HepG2 (cell line): Measurements from ENCODE around the gene PIM1. TPM values are rescaled to one million over a fixed set of nuclear protein-coding genes. Genes with fewer than 3 reads are reported as not detected.

Source experiments
- ARNTL ChIP-seq: sonication (generic); formaldehyde crosslinking; IDR thresholded peaks from 2 replicates; pipeline ENCODE4 v1.4.0; 2020; ENCODE audit warnings: mild to moderate bottlenecking, missing genetic modification reagents
- EZH2 ChIP-seq: conservative IDR thresholded peaks from 2 replicates; pipeline ENCODE4 v1.6.1; 2012; ENCODE audit warnings: mild to moderate bottlenecking, low read depth, low read length, moderate library complexity
- FOXC1 ChIP-seq: sonication (generic); formaldehyde crosslinking; IDR thresholded peaks from 2 replicates; pipeline ENCODE4 v1.8.0; 2022; ENCODE audit warnings: mild to moderate bottlenecking, missing genetic modification reagents, borderline replicate concordance
- HDAC1 ChIP-seq: sonication (generic); formaldehyde crosslinking; IDR thresholded peaks from 2 replicates; pipeline ENCODE4 v1.5.1; 2020; ENCODE audit warnings: mild to moderate bottlenecking, missing genetic modification reagents
- HMG20A ChIP-seq: IDR thresholded peaks from 2 replicates; pipeline ENCODE4 v1.6.1; 2016; ENCODE audit warnings: borderline replicate concordance
- HOXD1 ChIP-seq: sonication (generic); formaldehyde crosslinking; IDR thresholded peaks from 2 replicates; pipeline ENCODE4 v1.5.0; 2020; ENCODE audit warnings: missing genetic modification reagents
- IKZF4 ChIP-seq: sonication (generic); formaldehyde crosslinking; IDR thresholded peaks from 2 replicates; pipeline ENCODE4 v1.5.1; 2020; ENCODE audit warnings: borderline replicate concordance, mild to moderate bottlenecking, low read depth, missing genetic modification reagents; ENCODE audit errors: not compliant biosample characterization
- JDP2 ChIP-seq: sonication (generic); formaldehyde crosslinking; IDR thresholded peaks from 2 replicates; pipeline ENCODE4 v1.8.1; 2022; ENCODE audit warnings: missing genetic modification reagents, borderline replicate concordance
- MED13 ChIP-seq: sonication (generic); formaldehyde crosslinking; IDR thresholded peaks from 2 replicates; pipeline ENCODE4 v1.5.0; 2020; ENCODE audit warnings: missing genetic modification reagents
- RXRB ChIP-seq: IDR thresholded peaks from 2 replicates; pipeline ENCODE4 v1.6.1; 2016; ENCODE audit warnings: borderline replicate concordance, missing genetic modification reagents, missing compliant biosample characterization
- SALL2 ChIP-seq: sonication (generic); formaldehyde crosslinking; IDR thresholded peaks from 2 replicates; pipeline ENCODE4 v1.8.1; 2023; ENCODE audit warnings: mild to moderate bottlenecking, missing genetic modification reagents, inconsistent platforms
- SOX6 ChIP-seq, 2 experiments: fragments of 450-650 bp in 1 of 2; sonication (generic) in 1 of 2; formaldehyde crosslinking in 1 of 2; IDR thresholded peaks; 2 replicates each; pipeline versions ENCODE4 v1.4.0 to v1.6.1; 2017 to 2020; ENCODE audit warnings: antibody characterized with exemption in 1 of 2, mild to moderate bottlenecking in 1 of 2, missing genetic modification reagents in 1 of 2
- ZC3H4 ChIP-seq: sonication (generic); formaldehyde crosslinking; IDR thresholded peaks from 2 replicates; pipeline ENCODE4 v1.4.0; 2020; ENCODE audit warnings: missing genetic modification reagents, borderline replicate concordance
- ZFYVE20 ChIP-seq: sonication (generic); formaldehyde crosslinking; IDR thresholded peaks from 2 replicates; pipeline ENCODE4 v1.8.0; 2023; ENCODE audit warnings: low read depth, mild to moderate bottlenecking, moderate library complexity, missing genetic modification reagents, borderline replicate concordance
- ZNF207 ChIP-seq: fragments of 450-650 bp; IDR thresholded peaks from 2 replicates; pipeline ENCODE4 v1.6.1; 2016; ENCODE audit warnings: antibody characterized with exemption, borderline replicate concordance
- ZNF335 ChIP-seq: sonication (generic); formaldehyde crosslinking; IDR thresholded peaks from 2 replicates; pipeline ENCODE4 v1.4.0; 2020; ENCODE audit warnings: missing genetic modification reagents
- polyA plus RNA-seq, 8 experiments: library from polyadenylated mRNA; depleted of rRNA in 3 of 8; stranded (reverse) in 7 of 8; unstranded in 1 of 8; fragments of >200 nt; fragmentation: Illumina TruSeq in 4 of 8; extraction: Trizol in 4 of 8; gene quantifications; 2 replicates each; pipeline versions ENCODE4 v1.2.1 to v1.2.3, GENCODE V29; 2011 to 2016; ENCODE audit warnings: low read depth in 4 of 8, missing spikeins in 1 of 8, mixed read lengths in 1 of 8; ENCODE audit not compliant: insufficient read depth in 1 of 8
- total RNA-seq, 5 experiments: library from RNA; depleted of rRNA; stranded (reverse); fragments of >200 nt; fragmentation: Illumina TruSeq; extraction: Trizol; gene quantifications; 2 replicates each; pipeline ENCODE4 v1.2.3, GENCODE V29; 2016; ENCODE audit warnings: low read depth in 1 of 5
- TF ChIP-seq, protein P1 (sequence below): sonication (generic); formaldehyde crosslinking; IDR thresholded peaks from 2 replicates; pipeline ENCODE4 v1.4.0; 2020; ENCODE audit warnings: mild to moderate bottlenecking, missing genetic modification reagents
- TF ChIP-seq, protein P2 (sequence below): sonication (generic); formaldehyde crosslinking; IDR thresholded peaks from 2 replicates; pipeline ENCODE4 v1.4.0; 2020; ENCODE audit warnings: low read depth, mild to moderate bottlenecking, missing genetic modification reagents
- TF ChIP-seq, protein P3 (sequence below): sonication (generic); formaldehyde crosslinking; IDR thresholded peaks from 2 replicates; pipeline ENCODE4 v1.8.1; 2023; ENCODE audit warnings: mild to moderate bottlenecking, missing genetic modification reagents
- TF ChIP-seq, protein P4 (sequence below), 2 experiments: sonication (generic) in 1 of 2; formaldehyde crosslinking in 1 of 2; IDR thresholded peaks; 2 replicates each; pipeline versions ENCODE4 v1.4.0 to v1.6.1; 2018 to 2020; ENCODE audit warnings: missing genetic modification reagents in 2 of 2, borderline replicate concordance in 1 of 2, low read depth in 1 of 2, mild to moderate bottlenecking in 1 of 2, missing biosample characterization in 1 of 2
- TF ChIP-seq, protein P5 (sequence below): IDR thresholded peaks from 2 replicates; pipeline ENCODE4 v1.6.1; 2016; ENCODE audit warnings: missing genetic modification reagents, missing compliant biosample characterization

Gene PIM1
- total and polyA plus RNA-seq, 2 of the 13 experiments (the other 11 are each of a cell fraction or from before 2014, with no cell fraction given) = 29.4 to 117 TPM

DNA sequence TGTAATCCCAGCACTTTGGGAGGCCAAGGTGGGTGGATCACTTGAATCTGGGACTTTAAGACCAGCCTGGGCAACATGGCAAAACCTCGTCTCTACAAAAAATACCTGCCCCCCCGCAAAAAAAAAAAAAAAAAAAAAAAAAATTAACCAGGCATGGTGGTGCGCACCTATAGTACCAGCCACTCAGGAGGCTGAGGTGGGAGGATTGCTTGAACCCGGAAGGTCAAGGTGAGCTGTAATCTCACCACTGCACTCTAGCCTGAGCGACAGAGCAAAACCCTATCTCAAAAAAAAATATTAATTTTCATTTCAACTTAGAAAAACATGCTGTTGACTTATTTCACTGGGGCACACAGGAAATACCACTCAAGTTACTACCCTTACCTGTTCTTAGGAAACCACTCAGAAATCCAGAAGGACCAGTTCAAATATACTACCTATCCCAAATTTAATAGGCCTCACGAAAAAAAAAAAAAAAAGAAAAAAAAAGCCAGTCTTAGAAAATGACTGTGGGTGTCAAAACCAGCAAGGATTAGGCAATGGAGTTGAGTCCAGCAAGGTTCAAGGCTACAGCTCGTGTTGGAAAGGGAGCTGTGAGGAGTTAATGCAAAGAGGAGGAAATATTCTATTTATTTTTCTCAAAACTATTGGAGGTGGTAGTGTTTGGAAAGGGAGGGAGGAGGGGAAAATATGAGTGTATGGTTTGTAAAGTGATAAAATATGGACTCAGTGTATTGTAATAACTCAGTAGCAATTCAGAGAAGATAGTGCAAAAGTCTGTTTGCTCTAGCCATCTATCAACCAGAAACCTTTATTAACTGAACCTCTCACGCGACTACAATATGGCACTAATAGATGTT, 33.9 kb upstream of the PIM1 start (continued):
- TF ChIP-seq, protein P1, sequence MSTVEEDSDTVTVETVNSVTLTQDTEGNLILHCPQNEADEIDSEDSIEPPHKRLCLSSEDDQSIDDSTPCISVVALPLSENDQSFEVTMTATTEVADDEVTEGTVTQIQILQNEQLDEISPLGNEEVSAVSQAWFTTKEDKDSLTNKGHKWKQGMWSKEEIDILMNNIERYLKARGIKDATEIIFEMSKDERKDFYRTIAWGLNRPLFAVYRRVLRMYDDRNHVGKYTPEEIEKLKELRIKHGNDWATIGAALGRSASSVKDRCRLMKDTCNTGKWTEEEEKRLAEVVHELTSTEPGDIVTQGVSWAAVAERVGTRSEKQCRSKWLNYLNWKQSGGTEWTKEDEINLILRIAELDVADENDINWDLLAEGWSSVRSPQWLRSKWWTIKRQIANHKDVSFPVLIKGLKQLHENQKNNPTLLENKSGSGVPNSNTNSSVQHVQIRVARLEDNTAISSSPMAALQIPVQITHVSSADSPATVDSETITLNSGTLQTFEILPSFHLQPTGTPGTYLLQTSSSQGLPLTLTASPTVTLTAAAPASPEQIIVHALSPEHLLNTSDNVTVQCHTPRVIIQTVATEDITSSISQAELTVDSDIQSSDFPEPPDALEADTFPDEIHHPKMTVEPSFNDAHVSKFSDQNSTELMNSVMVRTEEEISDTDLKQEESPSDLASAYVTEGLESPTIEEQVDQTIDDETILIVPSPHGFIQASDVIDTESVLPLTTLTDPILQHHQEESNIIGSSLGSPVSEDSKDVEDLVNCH (CRISPR knock-in tag) = no peak
- peak; percentile 81 for TF ChIP-seq ARNTL (CRISPR knock-in tag)
- TF ChIP-seq ZC3H4 (CRISPR knock-in tag) = no peak
- TF ChIP-seq MED13 (CRISPR knock-in tag) = peak; percentile 52; the same call in 1 of the 2 replicates
- TF ChIP-seq, protein P2, sequence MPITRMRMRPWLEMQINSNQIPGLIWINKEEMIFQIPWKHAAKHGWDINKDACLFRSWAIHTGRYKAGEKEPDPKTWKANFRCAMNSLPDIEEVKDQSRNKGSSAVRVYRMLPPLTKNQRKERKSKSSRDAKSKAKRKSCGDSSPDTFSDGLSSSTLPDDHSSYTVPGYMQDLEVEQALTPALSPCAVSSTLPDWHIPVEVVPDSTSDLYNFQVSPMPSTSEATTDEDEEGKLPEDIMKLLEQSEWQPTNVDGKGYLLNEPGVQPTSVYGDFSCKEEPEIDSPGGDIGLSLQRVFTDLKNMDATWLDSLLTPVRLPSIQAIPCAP (CRISPR knock-in tag) = no peak
- no peak for TF ChIP-seq SOX6 (IDR thresholded peaks at IDR 0.05)
- peak; percentile 89 for TF ChIP-seq SOX6 (CRISPR knock-in tag; IDR thresholded peaks at IDR 0.05)
- TF ChIP-seq HDAC1 (CRISPR knock-in tag) = peak; percentile 60; the same call in 1 of the 2 replicates
- TF ChIP-seq, protein P3, sequence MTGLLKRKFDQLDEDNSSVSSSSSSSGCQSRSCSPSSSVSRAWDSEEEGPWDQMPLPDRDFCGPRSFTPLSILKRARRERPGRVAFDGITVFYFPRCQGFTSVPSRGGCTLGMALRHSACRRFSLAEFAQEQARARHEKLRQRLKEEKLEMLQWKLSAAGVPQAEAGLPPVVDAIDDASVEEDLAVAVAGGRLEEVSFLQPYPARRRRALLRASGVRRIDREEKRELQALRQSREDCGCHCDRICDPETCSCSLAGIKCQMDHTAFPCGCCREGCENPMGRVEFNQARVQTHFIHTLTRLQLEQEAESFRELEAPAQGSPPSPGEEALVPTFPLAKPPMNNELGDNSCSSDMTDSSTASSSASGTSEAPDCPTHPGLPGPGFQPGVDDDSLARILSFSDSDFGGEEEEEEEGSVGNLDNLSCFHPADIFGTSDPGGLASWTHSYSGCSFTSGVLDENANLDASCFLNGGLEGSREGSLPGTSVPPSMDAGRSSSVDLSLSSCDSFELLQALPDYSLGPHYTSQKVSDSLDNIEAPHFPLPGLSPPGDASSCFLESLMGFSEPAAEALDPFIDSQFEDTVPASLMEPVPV = peak; percentile 65; the same call in 1 of the 2 replicates
- no peak for TF ChIP-seq IKZF4
- peak; percentile 87; the same call in 1 of the 2 replicates for TF ChIP-seq HOXD1 (CRISPR knock-in tag)
- TF ChIP-seq FOXC1 (CRISPR knock-in tag) = no peak
- TF ChIP-seq ZNF335 (CRISPR knock-in tag) = peak; percentile 46; the same call in 1 of the 2 replicates
- TF ChIP-seq, protein P4, sequence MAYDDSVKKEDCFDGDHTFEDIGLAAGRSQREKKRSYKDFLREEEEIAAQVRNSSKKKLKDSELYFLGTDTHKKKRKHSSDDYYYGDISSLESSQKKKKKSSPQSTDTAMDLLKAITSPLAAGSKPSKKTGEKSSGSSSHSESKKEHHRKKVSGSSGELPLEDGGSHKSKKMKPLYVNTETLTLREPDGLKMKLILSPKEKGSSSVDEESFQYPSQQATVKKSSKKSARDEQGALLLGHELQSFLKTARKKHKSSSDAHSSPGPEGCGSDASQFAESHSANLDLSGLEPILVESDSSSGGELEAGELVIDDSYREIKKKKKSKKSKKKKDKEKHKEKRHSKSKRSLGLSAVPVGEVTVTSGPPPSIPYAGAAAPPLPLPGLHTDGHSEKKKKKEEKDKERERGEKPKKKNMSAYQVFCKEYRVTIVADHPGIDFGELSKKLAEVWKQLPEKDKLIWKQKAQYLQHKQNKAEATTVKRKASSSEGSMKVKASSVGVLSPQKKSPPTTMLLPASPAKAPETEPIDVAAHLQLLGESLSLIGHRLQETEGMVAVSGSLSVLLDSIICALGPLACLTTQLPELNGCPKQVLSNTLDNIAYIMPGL (CRISPR knock-in tag; IDR thresholded peaks at IDR 0.05; ENCODE audit: borderline replicate concordance in 1 of 2, low read depth in 1 of 2) = no peak; a peak in 1 of 4 replicates
- TF ChIP-seq ZNF207 = no peak
- no peak for TF ChIP-seq EZH2
- TF ChIP-seq ZFYVE20 = no peak
- no peak for TF ChIP-seq JDP2 (CRISPR knock-in tag)
- TF ChIP-seq, protein P5, sequence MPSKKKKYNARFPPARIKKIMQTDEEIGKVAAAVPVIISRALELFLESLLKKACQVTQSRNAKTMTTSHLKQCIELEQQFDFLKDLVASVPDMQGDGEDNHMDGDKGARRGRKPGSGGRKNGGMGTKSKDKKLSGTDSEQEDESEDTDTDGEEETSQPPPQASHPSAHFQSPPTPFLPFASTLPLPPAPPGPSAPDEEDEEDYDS (CRISPR knock-in tag) = peak; percentile 25; the same call in 1 of the 2 replicates
- no peak for TF ChIP-seq SALL2 (CRISPR knock-in tag)
- TF ChIP-seq HMG20A (CRISPR knock-in tag) = peak; percentile 90; the same call in 1 of the 2 replicates
- TF ChIP-seq RXRB (CRISPR knock-in tag) = peak; percentile 89
